AG04450 (cell line): ENCODE measurements around the gene ZNF746. TPM values are rescaled to one million over a fixed set of nuclear protein-coding genes. Genes with fewer than 3 reads are reported as not detected.

ENCODE experiments used
- CTCF ChIA-PET: fragments of 300-600, 350-600 bp; formaldehyde crosslinking; extraction: SDS; loops from one replicate; lab custom pipeline; 2022; ENCODE audit warnings: antibody characterized with exemption, inconsistent platforms; lab: Charles Lee
- POLR2A ChIA-PET: fragments of 350-600 bp; formaldehyde crosslinking; extraction: SDS; loops from one replicate; lab custom pipeline; 2021; ENCODE audit warnings: antibody characterized with exemption, inconsistent platforms; lab: Yijun Ruan, JAX
- DNase-seq: peaks from one replicate; pipeline ENCODE4 v3.0.0-alpha.2; 2011; ENCODE audit warnings: low read depth, low spot score
- H3K27ac ChIP-seq: one replicate; pipeline ENCODE4 v1.5.1; 2012; ENCODE audit warnings: low read depth, low read length, control low read depth
- H3K27me3 ChIP-seq: one replicate; pipeline ENCODE4 v1.6.0; 2012; ENCODE audit warnings: low read length; ENCODE audit not compliant: control insufficient read depth, insufficient read depth
- H3K4me3 ChIP-seq: 2 replicates; pipeline ENCODE4 v1.5.1; 2011; ENCODE audit warnings: mild to moderate bottlenecking, low read depth, low read length, control low read depth
- H3K9me3 ChIP-seq: 2 replicates; pipeline ENCODE4 v1.5.1; 2012; ENCODE audit warnings: low read length; ENCODE audit not compliant: control insufficient read depth, insufficient read depth
- CTCF ChIP-seq: IDR thresholded peaks from 2 replicates; pipeline ENCODE4 v1.5.1; 2011; ENCODE audit warnings: low read depth, low read length, control low read depth, inconsistent platforms
- polyA plus RNA-seq: library from polyadenylated mRNA; depleted of rRNA; stranded (reverse); fragments of >200 nt; gene quantifications from 2 replicates; pipeline ENCODE4 v1.2.3, GENCODE V29; 2011

Gene ZNF746
- polyA plus RNA-seq, 1 experiment, result 4.6 TPM

- CTCF ChIA-PET, result no interaction called here
- DNase-seq, result no peak
- no peak for TF ChIP-seq CTCF
Measured at GRCh38 chr7:149493366-149493765, 4.2 kb downstream of the ZNF746 start.

GRCh38 chr7:149490083-149490760 lies 7.4 kb downstream of the ZNF746 start:
- ChIA-PET CTCF (no interaction called here), POLR2A (no interaction called here)
- no peak for TF ChIP-seq CTCF

More at GRCh38 chr7:149493366-149493765, 4.2 kb downstream of the ZNF746 start:
- POLR2A ChIA-PET, result no interaction called here
- Histone ChIP-seq H3K4me3 (no peak overlapping the region), H3K27ac (no peak overlapping the region), H3K9me3 (no peaks in the 10 kb centered on the region), H3K27me3 (no peaks in the 10 kb centered on the region)

GRCh38 chr7:149489391-149490024 lies 8.1 kb downstream of the ZNF746 start:
- no peak for TF ChIP-seq CTCF
- CTCF ChIA-PET, result no interaction called here
- DNase-seq, result no peak

More at GRCh38 chr7:149490083-149490760, 7.4 kb downstream of the ZNF746 start:
- Histone ChIP-seq H3K27ac (no peak overlapping the region), H3K9me3 (no peaks in the 10 kb centered on the region), H3K4me3 (no peak overlapping the region), H3K27me3 (no peaks in the 10 kb centered on the region)
- DNase-seq, result no peak

GRCh38 chr7:149479568-149479967 lies 18.0 kb downstream of the ZNF746 start:
- CTCF ChIA-PET, result interaction anchor here (1.1 to 1.4 kb wide), 2 partner anchors 18 to 169 kb away, joined by 3 read pairs; partner anchors contain the start of gene ZNF777
- Histone ChIP-seq H3K4me3 (no peak overlapping the region), H3K27me3 (no peaks in the 10 kb centered on the region), H3K27ac (no peak overlapping the region), H3K9me3 (no peaks in the 10 kb centered on the region; the same call in 1 of the 2 replicates)
- no peak for TF ChIP-seq CTCF
- POLR2A ChIA-PET, result no interaction called here
- DNase-seq, result no peak

More at GRCh38 chr7:149489391-149490024, 8.1 kb downstream of the ZNF746 start:
- H3K27ac ChIP-seq, result no peak overlapping the region
- no peaks in the 10 kb centered on the region for H3K27me3 ChIP-seq
- POLR2A ChIA-PET, result no interaction called here
- no peaks in the 10 kb centered on the region for H3K9me3 ChIP-seq
- no peak overlapping the region for H3K4me3 ChIP-seq

GRCh38 chr7:149478754-149479153 lies 18.9 kb downstream of the ZNF746 start:
- ChIA-PET POLR2A (no interaction called here), CTCF (interaction anchor here (1.4 kb wide), 1 partner anchor 169 kb away, joined by 3 read pairs; no protein-coding TSS in a partner anchor)
- no peak for TF ChIP-seq CTCF

More at GRCh38 chr7:149478754-149479153, 18.9 kb downstream of the ZNF746 start:
- no peaks in the 10 kb centered on the region; the same call in 1 of the 2 replicates for H3K9me3 ChIP-seq
- DNase-seq, result no peak
- no peak overlapping the region for H3K27ac ChIP-seq
- H3K4me3 ChIP-seq, result no peak overlapping the region
- no peaks in the 10 kb centered on the region for H3K27me3 ChIP-seq
